NCI-H128 (cell line): ENCODE results near the gene EFL1.

Source experiments
- DNase-seq: peaks from one replicate; lab custom pipeline; 2025; ENCODE audit not compliant: unreplicated experiment; lab: John Stamatoyannopoulos, UW

The EFL1 gene

DNA sequence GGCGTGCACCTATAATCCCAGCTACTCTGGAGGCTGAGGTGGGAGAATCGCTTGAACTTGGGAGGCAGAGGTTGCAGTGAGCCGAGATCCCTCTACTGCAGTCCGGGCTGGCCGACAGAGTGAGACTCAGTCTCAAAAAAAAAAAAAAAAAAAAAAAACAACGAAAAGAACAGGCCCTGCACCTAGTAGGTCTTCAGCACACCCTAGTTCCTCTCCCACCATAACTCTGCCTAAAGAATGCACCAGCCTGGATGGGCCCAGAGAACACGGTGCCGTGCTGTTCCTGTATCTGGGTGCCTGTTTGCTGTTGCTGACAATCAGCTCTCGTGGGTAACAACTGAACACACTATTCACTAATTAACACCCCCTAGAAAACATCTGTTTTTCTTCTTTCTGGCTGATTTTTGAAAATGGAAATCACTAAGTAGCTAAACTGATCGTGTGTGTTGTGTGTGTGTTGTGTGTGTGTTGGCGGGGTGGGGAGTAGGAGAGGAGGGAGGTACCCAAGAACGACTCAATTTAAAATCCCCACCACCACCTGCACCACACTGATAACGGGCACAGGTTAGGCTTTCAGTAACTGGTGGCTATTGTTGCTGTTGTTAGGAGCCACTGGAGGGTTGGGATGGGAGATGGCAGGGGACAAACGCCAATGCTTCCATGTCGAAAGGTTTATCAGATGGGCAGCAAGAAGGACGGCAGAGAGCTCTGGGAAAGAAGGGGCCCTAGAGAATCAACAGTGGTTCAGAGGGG, 176.1 kb downstream of the EFL1 start:
- no peak for DNase-seq

DNA sequence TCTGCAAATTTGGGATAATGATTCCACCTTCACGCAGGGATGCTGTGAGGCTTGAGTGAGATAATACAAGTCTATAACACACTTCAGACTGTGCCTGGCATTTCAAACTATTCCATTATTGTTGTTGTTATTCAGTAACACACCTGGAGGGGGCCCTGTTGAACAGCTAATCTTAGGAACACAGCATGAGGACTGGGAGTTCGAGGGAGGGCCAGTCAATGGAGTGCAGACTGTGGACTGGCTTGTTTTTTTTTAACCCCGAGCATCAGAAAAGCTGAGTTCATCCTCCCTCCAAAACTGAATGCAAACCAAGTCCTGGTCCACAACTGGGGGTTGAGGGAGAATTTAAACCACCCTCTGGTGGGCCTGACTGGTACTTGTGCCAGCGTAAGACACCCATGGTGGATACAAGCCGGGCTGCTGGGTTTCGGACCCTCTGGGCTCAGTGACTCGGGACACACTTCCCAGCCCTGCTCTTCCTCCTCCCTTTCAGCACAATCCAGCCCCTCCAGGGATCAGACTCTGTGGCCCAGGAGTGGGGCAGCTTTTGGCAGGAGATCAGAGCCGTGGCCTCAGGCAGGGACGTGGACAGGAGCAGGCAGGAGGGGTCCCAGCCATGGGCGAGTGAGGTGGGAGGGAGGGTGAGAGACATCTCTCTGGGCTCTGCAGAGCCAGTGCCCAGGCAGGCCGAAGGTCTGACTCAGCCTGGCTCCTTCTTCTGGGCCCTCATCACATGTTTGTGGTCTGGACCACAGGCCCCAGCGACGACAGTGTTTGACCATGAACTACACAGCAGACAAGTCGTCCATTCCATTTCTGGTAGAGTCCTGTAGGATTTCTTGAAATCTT, 180.4 kb downstream of the EFL1 start:
- no peak for DNase-seq

DNA sequence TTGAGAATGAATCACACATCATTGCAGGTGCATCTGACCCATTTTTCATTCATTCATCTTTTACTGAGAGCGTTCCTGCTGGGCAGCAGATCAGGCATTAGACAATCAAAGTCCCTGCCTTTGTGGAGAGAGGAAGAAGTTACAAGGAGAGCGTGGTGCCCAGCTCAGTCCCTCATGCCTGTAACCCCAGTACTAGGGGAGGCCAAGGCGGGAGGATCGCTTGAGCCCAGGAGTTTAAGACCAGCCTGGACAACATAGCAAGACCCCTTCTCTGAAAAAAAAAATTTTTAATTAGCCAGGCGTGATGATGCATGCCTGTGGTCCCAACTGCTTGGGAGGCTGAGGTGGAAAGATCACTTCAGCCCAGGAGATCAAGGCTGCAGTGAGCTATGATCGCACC, 181.8 kb downstream of the EFL1 start:
- no peak for DNase-seq
